Measurements from ENCODE around the gene CASP4. TPM values are rescaled to one million over a fixed set of nuclear protein-coding genes. Genes with fewer than 3 reads are reported as not detected.

CASP4 gene
- total and polyA plus RNA-seq, 2 of the 4 experiments (the other 2 are of a cell fraction), result 82.5 to 91.9 TPM

Other genes starting within 250 kb of the CASP4 start
- gene CASP12, start 70.1 kb downstream of the CASP4 start, total RNA-seq (2012; rRNA removed), result not detected in 2 replicates
- 0.07 TPM in 1 of 2 replicates, not detected in the other for gene CASP12, start 70.1 kb downstream of the CASP4 start, polyA plus RNA-seq (2012; rRNA removed)
- not detected in 2 replicates for gene CASP5, start 54.6 kb upstream of the CASP4 start, total RNA-seq (2012; rRNA removed)
- not detected in 2 replicates for gene CASP5, start 54.6 kb upstream of the CASP4 start, polyA plus RNA-seq (2012; rRNA removed)
- gene CASP1, start 66.6 kb upstream of the CASP4 start, total RNA-seq (2012; rRNA removed), result 24.7 and 31.2 TPM in 2 replicates
- 11.1 and 12.5 TPM in 2 replicates for gene CASP1, start 66.6 kb upstream of the CASP4 start, polyA plus RNA-seq (2012; rRNA removed)
- gene CARD16, start 76.8 kb upstream of the CASP4 start, total RNA-seq (2012; rRNA removed), result 7.9 and 23.3 TPM in 2 replicates
- gene CARD16, start 76.8 kb upstream of the CASP4 start, polyA plus RNA-seq (2012; rRNA removed), result 24.9 and 29.2 TPM in 2 replicates
- gene CARD18, start 171.2 kb upstream of the CASP4 start, total RNA-seq (2012; rRNA removed), result not detected in 2 replicates
- not detected in 2 replicates for gene CARD18, start 171.2 kb upstream of the CASP4 start, polyA plus RNA-seq (2012; rRNA removed)